H9 (cell line): Measurements from ENCODE around the gene BACE2. TPM values are rescaled to one million over a fixed set of nuclear protein-coding genes. Genes with fewer than 3 reads are reported as not detected.

Source experiments
- DNase-seq: peaks from one replicate; pipeline ENCODE4 v3.0.0-alpha.2; 2017
- H2AFZ ChIP-seq: one replicate; pipeline ENCODE4 v1.6.1; 2013; ENCODE audit warnings: mild to moderate bottlenecking, low read length, control low read depth, moderate library complexity
- H2AK5ac ChIP-seq: 2 replicates; pipeline ENCODE4 v1.6.1; 2013; ENCODE audit warnings: low read length, control low read depth, mixed read lengths; ENCODE audit not compliant: insufficient read length
- H2BK120ac ChIP-seq: one replicate; pipeline ENCODE4 v1.6.1; 2013; ENCODE audit warnings: low read depth, mild to moderate bottlenecking, low read length, control low read depth, inconsistent platforms; ENCODE audit not compliant: poor library complexity, severe bottlenecking
- H2BK12ac ChIP-seq: 2 replicates; pipeline ENCODE4 v1.6.1; 2013; ENCODE audit warnings: low read length, control low read depth, mixed read lengths, low read depth; ENCODE audit not compliant: insufficient read length
- H2BK15ac ChIP-seq: 2 replicates; pipeline ENCODE4 v1.6.1; 2013; ENCODE audit warnings: low read depth, low read length, control low read depth
- H2BK20ac ChIP-seq: one replicate; pipeline ENCODE4 v1.6.1; 2013; ENCODE audit warnings: low read depth, mild to moderate bottlenecking, low read length, control low read depth, inconsistent platforms; ENCODE audit not compliant: poor library complexity, severe bottlenecking
- H2BK5ac ChIP-seq: 2 replicates; pipeline ENCODE4 v1.6.1; 2013; ENCODE audit warnings: low read length, control low read depth, mixed read lengths; ENCODE audit not compliant: insufficient read length
- H3K14ac ChIP-seq: 2 replicates; pipeline ENCODE4 v1.6.1; 2013; ENCODE audit warnings: low read length, control low read depth; ENCODE audit not compliant: insufficient read depth
- H3K18ac ChIP-seq: 2 replicates; pipeline ENCODE4 v1.6.1; 2013; ENCODE audit warnings: low read depth, mild to moderate bottlenecking, mixed read lengths, low read length, control low read depth; ENCODE audit not compliant: insufficient read length
- H3K23ac ChIP-seq: 2 replicates; pipeline ENCODE4 v1.6.1; 2013; ENCODE audit warnings: low read length, control low read depth, mixed read lengths, low read depth; ENCODE audit not compliant: insufficient read length
- H3K23me2 ChIP-seq: 2 replicates; pipeline ENCODE4 v1.6.1; 2013; ENCODE audit warnings: low read depth, mild to moderate bottlenecking, mixed read lengths, low read length, control low read depth; ENCODE audit not compliant: insufficient read length, poor library complexity, severe bottlenecking
- H3K27ac ChIP-seq: 2 replicates; pipeline ENCODE4 v1.5.1; 2013; ENCODE audit warnings: low read length, control low read depth, mixed read lengths, low read depth; ENCODE audit not compliant: insufficient read length
- H3K27me3 ChIP-seq: 2 replicates; pipeline ENCODE4 v1.6.1; 2013; ENCODE audit warnings: low read length, control low read depth, inconsistent platforms; ENCODE audit not compliant: insufficient read depth
- H3K4ac ChIP-seq: 2 replicates; pipeline ENCODE4 v1.6.1; 2013; ENCODE audit warnings: low read depth, mild to moderate bottlenecking, control low read depth, inconsistent platforms, low read length, moderate library complexity
- H3K4me1 ChIP-seq: 2 replicates; pipeline ENCODE4 v1.6.1; 2013; ENCODE audit warnings: low read length, control low read depth, inconsistent platforms; ENCODE audit not compliant: insufficient read depth
- H3K4me2 ChIP-seq: 2 replicates; pipeline ENCODE4 v1.6.1; 2013; ENCODE audit warnings: low read length, control low read depth, mixed read lengths; ENCODE audit not compliant: insufficient read length, insufficient read depth
- H3K56ac ChIP-seq: 2 replicates; pipeline ENCODE4 v1.6.1; 2013; ENCODE audit warnings: low read depth, mild to moderate bottlenecking, mixed read lengths, low read length, control low read depth; ENCODE audit not compliant: insufficient read length
- H3K79me1 ChIP-seq: 2 replicates; pipeline ENCODE4 v1.6.1; 2013; ENCODE audit warnings: low read depth, mild to moderate bottlenecking, moderate library complexity, low read length, control low read depth, inconsistent platforms; ENCODE audit not compliant: insufficient read depth, poor library complexity, severe bottlenecking
- H3K79me2 ChIP-seq: 2 replicates; pipeline ENCODE4 v1.6.1; 2013; ENCODE audit warnings: low read length, control low read depth, inconsistent platforms; ENCODE audit not compliant: insufficient read depth
- H3K9ac ChIP-seq: 2 replicates; pipeline ENCODE4 v1.6.1; 2013; ENCODE audit warnings: low read length, control low read depth, mixed read lengths; ENCODE audit not compliant: insufficient read length; ENCODE audit errors: extremely low read depth
- H3K9me3 ChIP-seq: one replicate; pipeline ENCODE4 v1.6.1; 2013; ENCODE audit warnings: low read depth, low read length, inconsistent platforms; ENCODE audit not compliant: control insufficient read depth
- H3T11ph ChIP-seq: one replicate; pipeline ENCODE4 v1.6.1; 2013; ENCODE audit warnings: mild to moderate bottlenecking, low read length, control low read depth, inconsistent platforms
- H4K20me1 ChIP-seq: one replicate; pipeline ENCODE4 v1.6.1; 2013; ENCODE audit not compliant: control insufficient read depth, insufficient read length, insufficient read depth
- H4K5ac ChIP-seq: 2 replicates; pipeline ENCODE4 v1.6.1; 2013; ENCODE audit warnings: low read depth, mild to moderate bottlenecking, mixed read lengths, low read length, control low read depth; ENCODE audit not compliant: insufficient read length
- H4K8ac ChIP-seq: replicated peaks from 2 replicates; pipeline ENCODE4 v1.6.1; 2013; ENCODE audit warnings: low read length, control low read depth, mixed read lengths, low read depth; ENCODE audit not compliant: insufficient read length
- H4K91ac ChIP-seq: 2 replicates; pipeline ENCODE4 v1.6.1; 2013; ENCODE audit warnings: low read depth, mild to moderate bottlenecking, moderate library complexity, mixed read lengths, low read length, control low read depth; ENCODE audit not compliant: insufficient read length
- H3K27ac Mint-ChIP-seq, 3 experiments: 2 replicates in 2 of 3; 3 replicates in 1 of 3; pipeline ENCODE4 v1.8.0; 2020 to 2021; ENCODE audit warnings: mixed read lengths in 3 of 3, mild to moderate bottlenecking in 1 of 3, moderate library complexity in 1 of 3
- H3K27me3 Mint-ChIP-seq: 2 replicates; pipeline ENCODE4 v1.8.0; 2021; ENCODE audit warnings: low read depth, mild to moderate bottlenecking, moderate library complexity, mixed read lengths
- H3K36me3 Mint-ChIP-seq, 3 experiments: 2 replicates in 2 of 3; 3 replicates in 1 of 3; pipeline ENCODE4 v1.8.0; 2020 to 2021; ENCODE audit warnings: low read depth in 3 of 3, mixed read lengths in 3 of 3; ENCODE audit not compliant: insufficient read depth in 1 of 3
- H3K4me1 Mint-ChIP-seq, 2 experiments: 2 replicates each; pipeline ENCODE4 v1.8.0; 2020; ENCODE audit warnings: mixed read lengths in 2 of 2
- H3K4me3 Mint-ChIP-seq, 2 experiments: 2 replicates in 1 of 2; 3 replicates in 1 of 2; pipeline ENCODE4 v1.8.0; 2020 to 2021; ENCODE audit warnings: mild to moderate bottlenecking in 2 of 2, mixed read lengths in 2 of 2, moderate library complexity in 1 of 2
- H3K9me3 Mint-ChIP-seq, 2 experiments: 2 replicates in 1 of 2; 3 replicates in 1 of 2; pipeline ENCODE4 v1.8.0; 2020; ENCODE audit warnings: mild to moderate bottlenecking in 2 of 2, mixed read lengths in 2 of 2, moderate library complexity in 1 of 2
- WGBS: extraction: QIAGEN DNeasy Blood & Tissue Kit; methylation state at CpG from one replicate; pipeline ENCODE4 v1.1.7; 2013; ENCODE audit warnings: missing lambda C conversion rate, low lambda C conversion rate, mixed read lengths; ENCODE audit not compliant: insufficient read length; ENCODE audit errors: extremely low coverage; 5-methylcytosine and 5-hydroxymethylcytosine counted together
- total RNA-seq: library from RNA; stranded (reverse); gene quantifications from 2 replicates; pipeline ENCODE4 v1.2.1, GENCODE V29; 2021
- TF ChIP-seq, protein P1 (sequence below): fragments of 200-600 bp; sonication (generic); conservative IDR thresholded peaks from 3 replicates; pipeline ENCODE4 v1.8.0; 2021; ENCODE audit warnings: antibody characterized with exemption, mild to moderate bottlenecking

BACE2 gene
- total RNA-seq, 1 experiment from 2014 or later: 8.0 TPM

DNA sequence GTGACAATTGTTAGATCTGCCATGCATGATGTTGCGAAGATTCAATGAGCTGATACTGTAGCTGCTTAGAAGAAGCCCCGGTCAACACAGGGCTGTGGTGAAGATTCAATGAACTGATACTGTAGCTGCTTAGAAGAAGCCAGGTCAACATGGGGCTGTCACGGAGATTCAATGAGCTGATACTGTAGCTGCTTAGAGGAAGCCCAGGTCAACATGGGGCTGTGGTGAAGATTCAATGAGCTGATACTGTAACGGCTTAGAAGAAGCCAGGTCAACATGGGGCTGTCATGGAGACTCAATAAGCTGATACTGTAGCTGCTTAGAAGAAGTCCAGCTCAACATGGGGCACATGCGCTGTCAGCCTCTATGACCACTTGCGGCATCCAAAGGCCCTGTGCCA is 18.8 kb upstream of the BACE2 start:
- H3K56ac ChIP-seq: no peak overlapping the region
- H3K23ac ChIP-seq: no peak overlapping the region
- no peaks in the 10 kb centered on the region for H3K79me2 ChIP-seq
- no peak overlapping the region for H3K9ac ChIP-seq
- TF ChIP-seq, protein P1, sequence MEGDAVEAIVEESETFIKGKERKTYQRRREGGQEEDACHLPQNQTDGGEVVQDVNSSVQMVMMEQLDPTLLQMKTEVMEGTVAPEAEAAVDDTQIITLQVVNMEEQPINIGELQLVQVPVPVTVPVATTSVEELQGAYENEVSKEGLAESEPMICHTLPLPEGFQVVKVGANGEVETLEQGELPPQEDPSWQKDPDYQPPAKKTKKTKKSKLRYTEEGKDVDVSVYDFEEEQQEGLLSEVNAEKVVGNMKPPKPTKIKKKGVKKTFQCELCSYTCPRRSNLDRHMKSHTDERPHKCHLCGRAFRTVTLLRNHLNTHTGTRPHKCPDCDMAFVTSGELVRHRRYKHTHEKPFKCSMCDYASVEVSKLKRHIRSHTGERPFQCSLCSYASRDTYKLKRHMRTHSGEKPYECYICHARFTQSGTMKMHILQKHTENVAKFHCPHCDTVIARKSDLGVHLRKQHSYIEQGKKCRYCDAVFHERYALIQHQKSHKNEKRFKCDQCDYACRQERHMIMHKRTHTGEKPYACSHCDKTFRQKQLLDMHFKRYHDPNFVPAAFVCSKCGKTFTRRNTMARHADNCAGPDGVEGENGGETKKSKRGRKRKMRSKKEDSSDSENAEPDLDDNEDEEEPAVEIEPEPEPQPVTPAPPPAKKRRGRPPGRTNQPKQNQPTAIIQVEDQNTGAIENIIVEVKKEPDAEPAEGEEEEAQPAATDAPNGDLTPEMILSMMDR: no peak
- H3K27ac ChIP-seq: no peak overlapping the region
- no peak overlapping the region for H3K18ac ChIP-seq
- H3K4ac ChIP-seq: no peak overlapping the region
- no peak overlapping the region for H3K14ac ChIP-seq
- H4K91ac ChIP-seq: no peak overlapping the region
- peaks cover 33% of the 10 kb centered on the region for H3K27me3 Mint-ChIP-seq
- no peaks in the 10 kb centered on the region for H3K23me2 ChIP-seq
- H2BK5ac ChIP-seq: no peak overlapping the region
- peaks cover 2% of the 10 kb centered on the region in 2 experiments; a peak in 3 of 5 replicates for H3K9me3 Mint-ChIP-seq
- peaks cover 17 to 24% of the 10 kb centered on the region in 2 experiments for H3K4me1 Mint-ChIP-seq
- H2BK15ac ChIP-seq: no peak overlapping the region
- H3K27ac Mint-ChIP-seq: no peak overlapping the region
- DNase-seq: no peak
- no peaks in the 10 kb centered on the region for H3K79me1 ChIP-seq
- no peak overlapping the region for H2AK5ac ChIP-seq
- no peak overlapping the region for H2BK120ac ChIP-seq
- no peak overlapping the region for H4K8ac ChIP-seq
- no peak overlapping the region for H3T11ph ChIP-seq
- no peaks in the 10 kb centered on the region; a peak in 1 of 7 replicates for H3K36me3 Mint-ChIP-seq
- no peaks in the 10 kb centered on the region; the same call in 1 of the 2 replicates for H3K27me3 ChIP-seq
- H3K4me2 ChIP-seq: no peak overlapping the region
- no CpG with 5 or more reads among the region's 6 CpGs for WGBS
- H3K4me1 ChIP-seq: peaks cover 7% of the 10 kb centered on the region; the same call in 1 of the 2 replicates
- no peaks in the 10 kb centered on the region for H3K9me3 ChIP-seq
- H2BK20ac ChIP-seq: no peak overlapping the region
- no peak overlapping the region for H2BK12ac ChIP-seq
- no peaks in the 10 kb centered on the region for H4K20me1 ChIP-seq
- no peak overlapping the region for H3K4me3 Mint-ChIP-seq
- H2AFZ ChIP-seq: no peak overlapping the region
- no peak overlapping the region for H4K5ac ChIP-seq
